ENCODE data around the gene LTBP1.

DNA sequence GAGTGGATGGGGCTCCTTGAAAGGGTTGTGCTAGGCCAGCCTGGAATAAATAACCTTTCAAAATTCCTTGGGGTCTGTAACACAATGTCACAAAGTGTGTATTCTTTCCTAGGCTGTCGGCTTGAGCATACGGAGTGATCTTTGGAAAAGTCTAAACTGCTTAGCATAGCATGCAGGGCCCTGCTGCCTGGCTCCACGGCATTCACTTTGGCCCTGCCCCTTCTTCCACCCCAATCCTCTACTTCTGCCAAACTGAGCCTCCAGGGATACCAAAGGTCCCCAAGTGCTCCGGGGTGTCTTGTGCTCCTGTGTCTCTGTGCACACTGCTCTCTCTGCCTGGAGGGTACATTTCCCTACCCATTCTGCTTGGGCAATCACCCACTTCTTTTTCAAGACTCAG lies 196.1 kb downstream of the LTBP1 start:
- TF ChIP-seq CTCF (IDR thresholded peaks at IDR 0.05) (no peak), POLR2AphosphoS5 (IDR thresholded peaks at IDR 0.05) (no peak), POLR2A (IDR thresholded peaks at IDR 0.05) (no peak)

Data from breast epithelium (tissue), 3 donors.